ENCODE measurements around the gene AK5. TPM values are rescaled to one million over a fixed set of nuclear protein-coding genes. Genes with fewer than 3 reads are reported as not detected.

AK5 gene
- 6.2 to 9.0 TPM (median 7.3 TPM) in 5 replicates for total RNA-seq (2022; extraction: Qiagen RNA extraction; ENCODE audit: low read depth)

GRCh38 chr1:77281491-77282186, at the start of gene AK5:
TSS of gene AK5 (plus strand) at chr1:77282019. CDS start at chr1:77282314, 295 bp downstream.

Other genes starting within 250 kb of the AK5 start
- gene PIGK, start 62.6 kb upstream of the AK5 start, total RNA-seq (2022; extraction: Qiagen RNA extraction; ENCODE audit: low read depth): 19.7 to 26.5 TPM (median 22.8 TPM) in 5 replicates